Fibroblast of skin of right quadriceps (primary cell): ENCODE measurements around the gene SRP68.
"Not testable (repeated sequence)": the region's sequence is repeated elsewhere in the genome, so short reads cannot be mapped to it uniquely, and the experiment has no call there.

Source experiments
- DNase-seq: peaks from one replicate; pipeline ENCODE4 v3.0.0-alpha.2; 2013

SRP68 gene

DNA sequence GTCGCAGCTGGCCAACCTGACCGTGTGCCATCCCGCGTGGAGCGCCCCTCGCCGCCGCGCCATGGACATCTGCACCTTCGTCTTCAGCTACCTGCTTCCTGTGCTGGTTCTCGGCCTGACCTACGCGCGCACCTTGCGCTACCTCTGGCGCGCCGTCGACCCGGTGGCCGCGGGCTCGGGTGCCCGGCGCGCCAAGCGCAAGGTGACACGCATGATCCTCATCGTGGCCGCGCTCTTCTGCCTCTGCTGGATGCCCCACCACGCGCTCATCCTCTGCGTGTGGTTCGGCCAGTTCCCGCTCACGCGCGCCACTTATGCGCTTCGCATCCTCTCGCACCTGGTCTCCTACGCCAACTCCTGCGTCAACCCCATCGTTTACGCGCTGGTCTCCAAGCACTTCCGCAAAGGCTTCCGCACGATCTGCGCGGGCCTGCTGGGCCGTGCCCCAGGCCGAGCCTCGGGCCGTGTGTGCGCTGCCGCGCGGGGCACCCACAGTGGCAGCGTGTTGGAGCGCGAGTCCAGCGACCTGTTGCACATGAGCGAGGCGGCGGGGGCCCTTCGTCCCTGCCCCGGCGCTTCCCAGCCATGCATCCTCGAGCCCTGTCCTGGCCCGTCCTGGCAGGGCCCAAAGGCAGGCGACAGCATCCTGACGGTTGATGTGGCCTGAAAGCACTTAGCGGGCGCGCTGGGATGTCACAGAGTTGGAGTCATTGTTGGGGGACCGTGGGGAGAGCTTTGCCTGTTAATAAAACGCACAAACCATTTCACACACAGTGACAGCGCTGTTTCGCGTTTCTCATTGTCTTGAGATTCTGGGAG, 4.7 kb upstream of the SRP68 start:
- DNase-seq, result no peak

DNA sequence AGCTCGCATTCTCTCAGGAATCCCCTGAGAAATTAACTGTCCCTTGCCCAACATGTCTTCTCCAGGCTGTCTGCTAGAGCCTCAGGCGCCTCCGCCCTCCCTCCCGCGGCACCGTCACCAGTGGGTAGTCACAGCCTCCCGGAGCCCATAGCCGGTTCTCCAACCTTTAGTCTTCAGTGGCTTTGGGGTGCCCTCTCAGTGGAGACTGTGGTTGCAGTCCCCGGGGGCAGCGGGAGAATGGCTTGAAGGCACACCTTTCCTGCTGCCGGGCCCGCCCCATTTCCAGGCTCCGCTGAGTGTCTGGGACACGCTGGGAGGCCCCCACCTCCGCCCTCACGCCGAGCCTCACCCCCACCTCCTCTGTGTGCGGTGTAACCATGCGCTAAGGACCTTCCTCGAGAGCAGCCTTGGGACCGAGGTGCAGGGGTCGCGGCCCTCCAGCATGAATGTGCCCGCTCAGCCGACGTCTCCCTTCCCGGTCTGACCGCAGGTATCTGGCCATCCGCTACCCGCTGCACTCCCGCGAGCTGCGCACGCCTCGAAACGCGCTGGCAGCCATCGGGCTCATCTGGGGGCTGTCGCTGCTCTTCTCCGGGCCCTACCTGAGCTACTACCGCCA, 3.9 kb upstream of the SRP68 start:
- no peak for DNase-seq

DNA sequence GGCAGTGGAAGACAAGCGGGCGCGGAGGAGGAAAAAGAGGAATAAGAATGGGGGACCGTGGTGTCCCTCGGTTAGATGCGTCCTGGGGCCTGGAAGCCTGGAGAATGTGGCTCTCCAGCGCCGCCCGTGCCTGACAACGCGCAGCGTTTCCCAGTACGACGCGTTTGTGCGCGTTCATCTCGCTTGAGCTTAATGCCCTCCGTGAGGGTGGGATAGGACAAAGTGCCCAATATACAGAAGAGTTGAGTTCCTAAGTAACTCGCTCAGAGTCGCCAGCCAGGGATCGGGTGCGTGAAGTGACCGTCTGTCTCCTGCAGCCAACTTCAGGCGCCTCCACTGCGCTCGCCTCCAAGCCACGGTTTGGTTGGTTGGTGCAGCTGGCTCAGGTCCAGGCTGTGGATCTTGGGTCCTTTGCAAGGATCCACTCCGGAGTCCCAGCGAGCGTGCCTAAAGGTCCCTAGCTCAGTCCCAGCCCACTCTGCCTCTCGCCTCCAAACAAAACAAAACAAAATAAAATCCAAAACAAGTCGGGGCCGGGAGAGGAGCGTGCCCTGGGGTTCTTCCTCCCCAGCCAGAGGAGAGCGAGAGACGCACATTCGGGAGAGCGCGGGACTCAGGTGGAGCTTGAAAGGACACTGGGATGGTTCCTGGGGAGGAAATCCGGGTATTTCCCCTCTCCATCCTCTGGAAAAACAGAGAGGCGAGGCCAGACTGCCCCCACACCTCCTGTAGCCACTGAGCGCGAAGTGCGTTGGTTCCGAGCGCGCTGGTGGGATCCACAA, 3.2 kb upstream of the SRP68 start:
- DNase-seq, result no peak

DNA sequence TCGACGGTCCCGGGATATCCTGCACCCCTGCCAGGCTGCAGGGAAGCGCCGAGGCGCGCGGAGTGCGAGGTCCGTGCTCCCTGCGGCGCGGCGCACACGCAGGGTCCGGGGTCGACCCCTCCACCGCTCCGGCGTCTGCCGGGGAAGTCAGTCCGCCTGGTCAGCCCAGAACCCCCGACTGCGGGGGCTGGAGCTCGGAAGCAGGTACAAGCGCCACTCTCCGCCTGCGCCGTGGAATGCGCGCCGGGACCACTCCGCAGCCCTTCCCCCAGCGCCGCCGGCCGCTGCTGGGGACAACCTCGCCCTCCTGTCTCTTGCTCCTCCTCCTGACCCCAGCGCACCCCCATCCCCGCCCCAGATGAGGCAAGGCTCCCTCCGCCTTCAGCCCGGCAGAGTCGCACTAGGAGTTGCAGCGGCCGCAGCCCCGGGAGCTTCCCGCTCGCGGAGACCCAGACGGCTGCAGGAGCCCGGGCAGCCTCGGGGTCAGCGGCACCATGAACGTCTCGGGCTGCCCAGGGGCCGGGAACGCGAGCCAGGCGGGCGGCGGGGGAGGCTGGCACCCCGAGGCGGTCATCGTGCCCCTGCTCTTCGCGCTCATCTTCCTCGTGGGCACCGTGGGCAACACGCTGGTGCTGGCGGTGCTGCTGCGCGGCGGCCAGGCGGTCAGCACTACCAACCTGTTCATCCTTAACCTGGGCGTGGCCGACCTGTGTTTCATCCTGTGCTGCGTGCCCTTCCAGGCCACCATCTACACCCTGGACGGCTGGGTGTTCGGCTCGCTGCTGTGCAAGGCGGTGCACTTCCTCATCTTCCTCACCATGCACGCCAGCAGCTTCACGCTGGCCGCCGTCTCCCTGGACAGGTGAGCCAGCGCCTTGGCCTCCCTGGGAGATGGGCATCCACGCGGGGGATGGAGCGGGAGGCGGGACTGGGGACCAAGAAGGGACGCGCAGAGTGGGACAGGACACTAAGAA, 2.4 kb upstream of the SRP68 start, which contains the start of gene GALR2:
GALR2 (plus strand) TSS at position 392 of the 974 bp plus-strand sequence; CDS start at position 495, 103 bp downstream.
- no peak for DNase-seq

DNA sequence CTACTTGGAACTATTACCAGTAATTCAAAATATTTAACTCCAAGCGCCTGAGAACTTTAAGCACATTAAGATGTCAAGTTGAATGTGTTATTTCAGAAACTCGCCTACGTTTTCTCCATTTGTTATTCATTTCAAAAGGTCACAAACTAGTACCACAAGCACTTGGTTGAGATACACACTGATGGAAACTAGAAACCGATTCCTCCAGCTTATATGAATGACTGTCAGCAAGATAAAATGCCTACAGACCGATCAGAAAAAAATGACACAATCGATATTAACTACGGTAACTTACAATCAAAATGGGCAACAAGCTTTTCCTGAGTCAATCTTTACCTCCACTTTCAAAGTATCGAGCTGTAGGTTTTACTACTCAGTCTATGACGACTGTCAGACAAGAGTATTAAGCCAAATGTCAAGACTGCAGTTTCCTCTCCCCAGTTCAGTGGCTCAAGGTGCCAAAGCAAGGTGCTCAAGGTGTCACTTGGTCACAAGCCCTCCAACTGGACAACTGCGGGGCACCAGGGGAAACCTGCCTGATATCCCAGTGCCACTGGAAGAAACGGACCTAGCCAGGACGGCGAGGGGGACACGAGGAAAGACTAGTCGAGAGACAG, 678 bp downstream of the SRP68 start:
- DNase-seq, result no peak

DNA sequence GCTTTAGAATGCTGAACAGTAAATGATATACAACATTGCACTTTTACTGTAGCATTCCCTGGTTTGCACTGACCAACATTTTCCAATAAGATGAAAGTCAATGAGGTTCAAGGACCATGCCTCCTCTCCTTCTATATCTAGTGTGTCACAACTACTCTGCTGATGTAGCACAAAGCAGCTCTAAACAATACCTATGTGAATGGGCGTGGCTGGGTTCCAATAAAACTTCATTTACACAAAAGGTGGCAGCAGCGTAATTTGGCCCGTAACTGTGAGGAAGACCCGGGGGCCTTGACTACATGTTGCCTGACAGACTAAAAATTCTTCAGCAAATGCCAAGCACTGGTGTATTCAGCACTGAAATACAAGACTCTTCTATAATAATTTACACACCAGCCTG, 6.5 kb downstream of the SRP68 start:
- DNase-seq, result no peak

DNA sequence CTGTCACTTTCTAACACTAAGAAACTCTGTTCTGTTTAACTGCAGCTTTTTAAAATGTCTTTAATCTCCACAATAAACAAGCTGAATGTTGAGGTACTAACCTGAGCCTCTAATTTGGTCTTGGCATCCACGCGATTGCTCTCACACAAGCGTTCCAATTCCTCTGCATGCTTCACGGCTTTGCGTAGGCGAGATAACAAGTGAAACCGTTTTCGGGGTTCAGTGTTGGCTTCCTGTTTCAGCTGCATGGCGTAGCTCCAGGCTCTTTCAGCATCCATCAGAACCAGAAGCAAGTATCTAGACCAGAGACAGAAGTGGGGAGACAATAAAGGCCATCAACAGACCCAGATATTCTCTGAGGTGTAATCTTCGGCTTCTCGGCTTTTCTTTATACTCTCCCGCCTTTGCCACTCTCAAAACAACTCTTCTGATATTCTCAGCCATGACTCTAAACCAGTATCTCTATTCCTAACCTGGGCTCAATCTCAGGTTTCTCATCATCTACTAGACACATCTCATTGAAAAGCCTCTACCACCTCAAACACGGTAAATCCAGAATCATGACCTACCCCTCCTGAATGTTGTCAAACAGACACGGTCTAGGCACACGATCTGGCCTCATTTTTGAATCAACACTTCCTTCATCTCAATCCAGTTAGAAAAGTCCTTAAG, 8.3 kb downstream of the SRP68 start:
- DNase-seq, result no peak

GRCh38 chr17:76058264-76058663, 14.1 kb downstream of the SRP68 start:
- not testable (repeated sequence) for DNase-seq

DNA sequence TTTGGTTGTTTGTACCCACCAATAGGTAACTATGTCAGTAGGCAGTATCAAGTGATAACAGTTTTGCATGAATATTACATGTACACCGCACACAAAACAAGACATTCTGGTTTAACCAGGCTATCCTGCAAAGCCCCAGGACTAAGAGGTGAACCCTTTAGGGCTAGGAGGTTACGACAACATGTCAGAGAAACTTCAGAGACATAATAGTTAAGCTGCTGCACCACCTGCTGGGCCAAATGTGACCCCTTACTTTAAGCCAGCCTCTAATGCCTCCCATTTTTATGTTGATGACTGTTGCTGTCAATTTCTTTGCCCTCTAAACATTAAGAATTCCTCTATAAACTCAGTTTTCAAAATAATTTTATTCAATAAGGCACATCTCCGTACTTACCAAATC, 15.4 kb downstream of the SRP68 start:
- DNase-seq, result no peak

GRCh38 chr17:76054112-76054476, 18.2 kb downstream of the SRP68 start:
- DNase-seq, result no peak

- DNase-seq, result peak; percentile 50
Observed at GRCh38 chr17:76053246-76054111, 18.8 kb downstream of the SRP68 start.

DNA sequence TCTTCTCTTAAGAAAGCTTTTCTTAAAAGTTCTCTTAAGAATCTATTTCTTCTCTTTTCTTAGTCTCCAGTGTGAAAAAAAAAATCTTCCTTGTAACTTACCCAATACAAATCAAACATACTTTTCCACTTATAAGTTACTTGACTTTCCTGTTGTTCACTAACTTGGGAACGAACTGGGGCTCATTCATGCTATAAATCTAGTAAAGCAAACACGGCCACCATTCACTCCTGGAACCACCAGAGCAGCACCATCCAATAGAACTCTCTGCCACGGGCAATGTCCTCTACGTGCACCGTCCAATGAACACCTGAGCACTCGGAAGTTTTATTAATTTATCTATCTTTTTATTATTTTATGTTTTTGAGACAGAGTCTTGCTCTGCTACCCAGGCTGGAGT, 20.8 kb downstream of the SRP68 start:
- no peak for DNase-seq

GRCh38 chr17:76050538-76051467, 21.5 kb downstream of the SRP68 start:
- DNase-seq, result no peak

DNA sequence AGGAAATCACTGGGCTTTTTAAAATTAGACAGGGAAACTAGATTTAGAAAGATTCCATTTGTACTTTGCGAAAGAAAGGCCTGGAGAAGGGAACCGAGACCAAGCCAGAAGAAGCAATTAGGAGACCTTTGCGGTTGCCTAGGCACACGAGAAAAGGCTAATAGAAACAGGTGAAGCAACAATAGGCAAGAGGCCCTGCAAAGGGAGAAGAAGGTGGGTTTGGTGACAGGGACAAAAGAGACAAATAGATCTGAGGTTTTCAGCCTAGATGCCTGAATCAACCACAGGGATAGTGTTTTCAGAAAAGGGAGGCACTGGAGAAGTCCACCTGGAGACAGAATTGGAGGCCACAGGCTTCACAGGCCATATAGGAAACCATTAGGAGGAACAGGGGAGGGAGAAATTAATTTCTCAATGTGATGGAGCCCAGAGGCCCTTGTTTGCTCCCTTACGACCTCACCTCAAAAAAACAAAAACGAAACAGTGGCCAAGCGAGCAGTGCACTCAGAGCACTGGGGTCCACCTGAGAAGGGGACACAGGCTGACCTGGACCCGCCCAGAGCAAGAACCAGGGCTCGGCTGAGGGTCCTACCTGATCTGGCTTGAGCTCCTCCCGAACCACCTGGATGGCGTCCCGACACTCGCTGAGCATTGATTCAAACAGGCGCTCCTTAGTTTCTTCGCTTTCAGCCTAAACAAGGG, 22.3 kb downstream of the SRP68 start:
- DNase-seq, result no peak

GRCh38 chr17:76049239-76049638, 23.1 kb downstream of the SRP68 start:
- DNase-seq, result no peak

GRCh38 chr17:76048711-76049110, 23.6 kb downstream of the SRP68 start:
- peak; percentile 59 for DNase-seq

DNA sequence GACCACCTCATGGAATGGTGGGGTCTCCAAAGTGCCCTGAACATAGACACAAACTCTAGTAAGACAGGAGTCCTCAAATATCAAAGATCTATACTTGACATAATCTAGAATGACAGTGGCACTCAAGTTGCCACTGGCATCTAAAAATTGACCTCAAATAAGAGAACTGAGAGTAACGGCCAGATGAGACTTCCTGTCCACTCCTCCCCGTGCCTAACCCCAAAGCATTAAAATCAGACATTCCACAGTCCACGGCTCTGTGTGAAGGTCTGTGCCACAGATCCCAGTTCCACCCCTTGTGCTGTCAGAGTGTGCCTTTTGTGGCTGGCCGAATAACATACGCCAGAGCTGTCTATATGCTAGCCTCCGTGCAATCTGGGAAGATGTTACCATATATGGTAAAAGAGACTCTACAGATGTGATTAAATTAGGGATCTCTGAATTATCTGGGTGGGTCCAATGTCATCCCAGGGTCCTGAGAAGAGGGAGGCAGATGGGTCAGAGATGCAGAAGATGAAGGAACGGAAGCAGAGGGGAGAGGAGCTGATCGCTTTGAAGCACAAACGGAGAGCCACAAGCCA, 24.2 kb downstream of the SRP68 start:
- no peak for DNase-seq

GRCh38 chr17:76046064-76046463, 26.3 kb downstream of the SRP68 start:
- DNase-seq, result no peak
